Fibroblast of lung (primary cell): ENCODE data around the gene CNR2. TPM values are rescaled to one million over a fixed set of nuclear protein-coding genes. Genes with fewer than 3 reads are reported as not detected.

Experiments
- DNase-seq, 2 donors: peaks; one replicate each; pipeline versions ENCODE4 v3.0.0 to v3.0.0-alpha.2; 2010; ENCODE audit warnings: low read depth in 2 of 2
- H2AFZ ChIP-seq: 2 replicates; pipeline ENCODE4 v1.5.1; 2012; ENCODE audit warnings: low read length, control low read depth, inconsistent platforms
- H3K27ac ChIP-seq: 2 replicates; pipeline ENCODE4 v1.5.1; 2011; ENCODE audit warnings: low read length, control low read depth; ENCODE audit not compliant: insufficient read depth
- H3K27me3 ChIP-seq: 2 replicates; pipeline ENCODE4 v1.5.1; 2011; ENCODE audit warnings: mild to moderate bottlenecking, low read length; ENCODE audit not compliant: control insufficient read depth, insufficient read depth
- H3K36me3 ChIP-seq: 2 replicates; pipeline ENCODE4 v1.5.1; 2011; ENCODE audit warnings: low read length; ENCODE audit not compliant: control insufficient read depth, insufficient read depth
- H3K4me1 ChIP-seq: 2 replicates; pipeline ENCODE4 v1.5.1; 2011; ENCODE audit warnings: low read length; ENCODE audit not compliant: control insufficient read depth, insufficient read depth; ENCODE audit errors: extremely low read depth
- H3K4me2 ChIP-seq: 2 replicates; pipeline ENCODE4 v1.5.1; 2011; ENCODE audit warnings: low read length, control low read depth; ENCODE audit not compliant: insufficient read depth; ENCODE audit errors: extremely low read depth
- H3K4me3 ChIP-seq, 4 experiments: fragments of 200-600 bp in 1 of 4; sonication (generic) in 1 of 4; replicated peaks in 1 of 4; 2 replicates each; pipeline ENCODE4 v1.5.1; 2011 to 2016; ENCODE audit warnings: low read length in 4 of 4, low read depth in 3 of 4, mild to moderate bottlenecking in 3 of 4, control low read depth in 2 of 4, inconsistent platforms in 1 of 4, mixed read lengths in 1 of 4; ENCODE audit not compliant: insufficient read depth in 1 of 4; ENCODE audit errors: control extremely low read depth in 1 of 4
- H3K79me2 ChIP-seq: 2 replicates; pipeline ENCODE4 v1.5.1; 2012; ENCODE audit warnings: mild to moderate bottlenecking, low read length, inconsistent platforms; ENCODE audit not compliant: control insufficient read depth, insufficient read depth
- H3K9ac ChIP-seq: 2 replicates; pipeline ENCODE4 v1.5.1; 2011; ENCODE audit warnings: mild to moderate bottlenecking, low read length, control low read depth; ENCODE audit not compliant: insufficient read depth
- H3K9me3 ChIP-seq: 2 replicates; pipeline ENCODE4 v1.5.1; 2012; ENCODE audit warnings: low read depth, low read length; ENCODE audit not compliant: control insufficient read depth, insufficient read depth
- H4K20me1 ChIP-seq: 2 replicates; pipeline ENCODE4 v1.5.1; 2011; ENCODE audit warnings: low read length; ENCODE audit not compliant: control insufficient read depth, insufficient read depth; ENCODE audit errors: extremely low read depth
- EZH2 ChIP-seq: IDR thresholded peaks from 2 replicates; pipeline ENCODE4 v1.5.1; 2012; ENCODE audit warnings: low read length, control low read depth, mild to moderate bottlenecking; ENCODE audit errors: missing control alignments
- polyA plus RNA-seq, 2 donors: library from polyadenylated mRNA; depleted of rRNA in 1 of 2; stranded (reverse) in 1 of 2; unstranded in 1 of 2; fragments of >200 nt; gene quantifications; 2 replicates each; pipeline ENCODE4 v1.2.1, GENCODE V29; 2011 to 2012; ENCODE audit warnings: missing spikeins in 1 of 2
- total RNA-seq: library from RNA; depleted of rRNA; stranded (reverse); fragments of >200 nt; gene quantifications from 2 replicates; pipeline ENCODE4 v1.2.1, GENCODE V29; 2014
- TF ChIP-seq, protein P1 (sequence below), 2 donors: IDR thresholded peaks in 1 of 2; conservative IDR thresholded peaks in 1 of 2; 1 replicate in 1 of 2; 2 replicates in 1 of 2; pipeline ENCODE4 v1.5.1; 2011 to 2012; ENCODE audit warnings: low read length in 2 of 2, control low read depth in 1 of 2, inconsistent platforms in 1 of 2, low read depth in 1 of 2, mild to moderate bottlenecking in 1 of 2

Gene CNR2
- total and polyA plus RNA-seq, 2 donors (not counting 1 experiment from before 2014, with no cell fraction given): not detected

DNA sequence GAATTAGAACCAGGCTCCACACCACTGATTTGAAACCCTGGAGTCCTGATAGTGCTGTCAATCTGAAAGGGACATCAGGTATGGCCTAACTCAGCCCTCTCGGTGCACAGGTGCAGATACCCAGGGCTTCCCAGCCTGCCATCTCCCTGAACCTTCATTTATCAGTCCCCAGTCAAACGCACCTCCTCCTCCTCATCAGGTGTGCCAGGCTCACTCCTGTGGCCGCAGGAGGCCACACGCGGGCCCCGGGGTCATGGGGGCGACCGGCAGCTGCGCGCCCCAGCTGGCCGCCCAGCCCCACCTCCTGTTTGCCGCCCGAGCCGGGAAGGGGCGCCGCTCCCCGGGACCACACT, 45.6 kb downstream of the CNR2 start:
- H3K9me3 ChIP-seq: no peaks in the 10 kb centered on the region
- TF ChIP-seq EZH2: no peak
- TF ChIP-seq, protein P1, sequence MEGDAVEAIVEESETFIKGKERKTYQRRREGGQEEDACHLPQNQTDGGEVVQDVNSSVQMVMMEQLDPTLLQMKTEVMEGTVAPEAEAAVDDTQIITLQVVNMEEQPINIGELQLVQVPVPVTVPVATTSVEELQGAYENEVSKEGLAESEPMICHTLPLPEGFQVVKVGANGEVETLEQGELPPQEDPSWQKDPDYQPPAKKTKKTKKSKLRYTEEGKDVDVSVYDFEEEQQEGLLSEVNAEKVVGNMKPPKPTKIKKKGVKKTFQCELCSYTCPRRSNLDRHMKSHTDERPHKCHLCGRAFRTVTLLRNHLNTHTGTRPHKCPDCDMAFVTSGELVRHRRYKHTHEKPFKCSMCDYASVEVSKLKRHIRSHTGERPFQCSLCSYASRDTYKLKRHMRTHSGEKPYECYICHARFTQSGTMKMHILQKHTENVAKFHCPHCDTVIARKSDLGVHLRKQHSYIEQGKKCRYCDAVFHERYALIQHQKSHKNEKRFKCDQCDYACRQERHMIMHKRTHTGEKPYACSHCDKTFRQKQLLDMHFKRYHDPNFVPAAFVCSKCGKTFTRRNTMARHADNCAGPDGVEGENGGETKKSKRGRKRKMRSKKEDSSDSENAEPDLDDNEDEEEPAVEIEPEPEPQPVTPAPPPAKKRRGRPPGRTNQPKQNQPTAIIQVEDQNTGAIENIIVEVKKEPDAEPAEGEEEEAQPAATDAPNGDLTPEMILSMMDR (conservative IDR thresholded peaks at IDR 0.05 in 1 of 2, IDR thresholded peaks at IDR 0.05 in 1 of 2; ENCODE audit: low read depth in 1 of 2, low read length in 2 of 2): no peak
- no peak overlapping the region for H3K9ac ChIP-seq
- no peaks in the 10 kb centered on the region for H3K4me1 ChIP-seq
- no peak for DNase-seq
- peak overlapping the region; percentile 59 to 71 (median 66) for H3K4me3 ChIP-seq
- no peaks in the 10 kb centered on the region for H3K79me2 ChIP-seq
- no peaks in the 10 kb centered on the region for H4K20me1 ChIP-seq
- peak overlapping the region; percentile 96 for H3K4me2 ChIP-seq
- no peak overlapping the region for H2AFZ ChIP-seq
- no peak overlapping the region for H3K27ac ChIP-seq
- H3K27me3 ChIP-seq: peaks cover 11% of the 10 kb centered on the region
- no peaks in the 10 kb centered on the region for H3K36me3 ChIP-seq

DNA sequence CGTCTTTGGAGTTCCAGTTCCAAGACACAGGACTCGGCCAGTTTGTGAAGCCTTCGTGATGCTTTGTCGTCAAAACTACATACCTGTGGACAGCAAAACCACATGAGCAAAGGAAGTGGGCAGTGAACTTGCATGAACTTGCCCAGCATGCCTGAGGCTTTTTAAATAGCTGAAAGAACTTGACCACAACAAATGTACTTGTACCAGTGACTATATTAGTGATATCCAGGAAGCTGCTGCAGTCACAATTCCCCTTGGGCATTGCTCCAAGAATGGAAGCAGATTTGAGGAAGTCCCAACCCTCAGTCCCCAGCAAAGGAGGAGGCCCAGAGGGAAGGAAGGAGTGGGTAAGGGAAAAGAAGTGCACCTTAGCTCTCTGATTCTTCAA, 47.6 kb downstream of the CNR2 start:
- peak; percentile 10 to 96 for DNase-seq
- no peak overlapping the region for H3K9ac ChIP-seq
- H3K4me3 ChIP-seq: no peak overlapping the region
- no peak overlapping the region for H2AFZ ChIP-seq
- no peaks in the 10 kb centered on the region for H3K36me3 ChIP-seq
- H3K4me2 ChIP-seq: no peak overlapping the region
- H3K79me2 ChIP-seq: no peaks in the 10 kb centered on the region
- no peak overlapping the region for H3K27ac ChIP-seq
- no peaks in the 10 kb centered on the region for H3K4me1 ChIP-seq
- no peak for TF ChIP-seq EZH2
- TF ChIP-seq, protein P1 (conservative IDR thresholded peaks at IDR 0.05 in 1 of 2, IDR thresholded peaks at IDR 0.05 in 1 of 2; ENCODE audit: low read depth in 1 of 2, low read length in 2 of 2): no peak
- peaks cover 11% of the 10 kb centered on the region for H3K27me3 ChIP-seq
- no peaks in the 10 kb centered on the region for H4K20me1 ChIP-seq
- H3K9me3 ChIP-seq: no peaks in the 10 kb centered on the region

DNA sequence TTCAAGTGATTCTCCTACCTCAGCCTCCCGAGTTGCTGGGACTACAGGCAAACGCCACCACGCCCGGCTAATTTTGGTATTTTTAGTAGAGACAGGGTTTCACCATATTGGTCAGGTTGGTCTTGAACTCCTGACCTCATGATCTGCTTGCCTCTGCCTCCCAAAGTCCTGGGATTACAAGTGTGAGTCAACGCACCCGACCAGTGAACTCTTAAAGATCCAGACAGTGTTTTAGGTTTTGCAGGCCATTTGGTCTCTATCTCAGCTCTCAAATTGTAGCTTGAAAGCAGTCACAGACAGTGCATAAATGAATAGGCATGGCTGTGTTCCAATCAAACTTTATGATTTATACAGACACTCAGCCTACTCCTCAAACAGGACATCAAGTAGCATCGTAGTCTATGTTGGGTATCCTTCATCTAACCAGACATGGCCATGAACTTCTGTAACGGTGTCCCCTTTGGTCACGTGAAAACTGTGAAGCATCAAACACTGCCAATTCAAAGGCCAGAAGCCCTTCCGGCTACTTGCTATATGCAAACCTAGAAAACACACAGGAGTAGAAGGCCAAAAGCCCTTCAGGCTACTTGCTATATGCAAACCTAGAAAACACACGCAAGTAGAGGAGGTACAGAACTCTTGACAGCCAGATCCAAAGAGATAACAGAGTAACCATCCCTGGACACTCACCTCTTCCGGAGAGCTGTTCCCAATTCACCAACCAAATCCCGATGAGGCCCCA, 48.2 kb downstream of the CNR2 start:
- no peaks in the 10 kb centered on the region for H3K36me3 ChIP-seq
- no peak overlapping the region for H2AFZ ChIP-seq
- H3K27ac ChIP-seq: no peak overlapping the region
- no peaks in the 10 kb centered on the region for H4K20me1 ChIP-seq
- no peak overlapping the region for H3K4me3 ChIP-seq
- no peaks in the 10 kb centered on the region for H3K79me2 ChIP-seq
- no peak overlapping the region for H3K4me2 ChIP-seq
- H3K9me3 ChIP-seq: no peaks in the 10 kb centered on the region
- peaks cover 11% of the 10 kb centered on the region for H3K27me3 ChIP-seq
- no peak for DNase-seq
- TF ChIP-seq, protein P1 (conservative IDR thresholded peaks at IDR 0.05 in 1 of 2, IDR thresholded peaks at IDR 0.05 in 1 of 2; ENCODE audit: low read depth in 1 of 2, low read length in 2 of 2): no peak
- no peak for TF ChIP-seq EZH2
- H3K9ac ChIP-seq: no peak overlapping the region
- H3K4me1 ChIP-seq: no peaks in the 10 kb centered on the region
